Thyroid gland (tissue), 4 donors: ENCODE results near the gene TAF10. TPM values are rescaled to one million over a fixed set of nuclear protein-coding genes. Genes with fewer than 3 reads are reported as not detected.

Experiments
- DNase-seq, 2 donors: peaks; one replicate each; pipeline ENCODE4 v3.0.0-alpha.2; 2019
- H3K27ac ChIP-seq, 3 donors: fragments of 200-600 bp; sonication (generic); 1 replicate in 2 of 3; 2 replicates in 1 of 3; pipeline ENCODE4 v1.5.1; 2016 to 2019; ENCODE audit warnings: mild to moderate bottlenecking in 1 of 3, moderate library complexity in 1 of 3
- H3K27me3 ChIP-seq: fragments of 200-600 bp; sonication (generic); one replicate; pipeline ENCODE4 v1.5.1; 2019
- H3K36me3 ChIP-seq, 2 donors: fragments of 200-600 bp; sonication (generic); one replicate each; pipeline ENCODE4 v1.5.1; 2016 to 2019
- H3K4me1 ChIP-seq, 2 donors: fragments of 200-600 bp; sonication (generic); one replicate each; pipeline ENCODE4 v1.5.1; 2017 to 2019
- H3K4me3 ChIP-seq, 3 donors: fragments of 200-600 bp; sonication (generic); replicated peaks in 1 of 3; 1 replicate in 2 of 3; 2 replicates in 1 of 3; pipeline ENCODE4 v1.5.1; 2016; ENCODE audit warnings: mild to moderate bottlenecking in 1 of 3
- H3K9me3 ChIP-seq: fragments of 200-600 bp; sonication (generic); one replicate; pipeline ENCODE4 v1.5.1; 2017
- CTCF ChIP-seq, 6 experiments: fragments of 200-600 bp in 3 of 6; fragments of 450-650 bp in 3 of 6; sonication (generic) in 3 of 6; IDR thresholded peaks; one replicate each; pipeline ENCODE4 v1.5.1; 2016 to 2019; ENCODE audit warnings: antibody characterized with exemption in 6 of 6, mild to moderate bottlenecking in 2 of 6, inconsistent platforms in 1 of 6, moderate library complexity in 1 of 6
- POLR2A ChIP-seq, 2 donors: fragments of 450-650 bp; IDR thresholded peaks; one replicate each; pipeline ENCODE4 v1.6.1; 2017; ENCODE audit warnings: antibody characterized with exemption in 2 of 2, mild to moderate bottlenecking in 2 of 2, moderate library complexity in 1 of 2
- WGBS, 2 donors: methylation state at CpG; one replicate each; pipeline ENCODE4 v1.1.5; 2017; 5-methylcytosine and 5-hydroxymethylcytosine counted together
- intact Hi-C: fragments of 100-400 bp; cut with DNase I; formaldehyde crosslinking; loops from one replicate; pipeline ENCODE4 v1.15.1; 2023
- total RNA-seq, 4 donors: library from RNA; depleted of rRNA; stranded (reverse); fragments of >200 nt; gene quantifications; one replicate each; pipeline ENCODE4 v1.2.3, GENCODE V29; 2016

Gene TAF10
- total RNA-seq, 4 donors from 2014 or later = 96.6 to 113 (median 108) TPM

GRCh38 chr11:6576471-6577373 lies 35.3 kb downstream of the TAF10 start:
- DNase-seq = peak; percentile 74 to 80
- WGBS, 2 donors = 25 to 39% methylated on average over 5 to 6 of the region's 6 CpGs
- TF ChIP-seq CTCF (IDR thresholded peaks at IDR 0.05) = no peak
- no peak for TF ChIP-seq POLR2A (IDR thresholded peaks at IDR 0.05)
- Histone ChIP-seq H3K4me3 (no peak overlapping the region), H3K27me3 (no peaks in the 10 kb centered on the region), H3K4me1 (peaks cover 21 to 25% of the 10 kb centered on the region in 2 donors), H3K36me3 (no peaks in the 10 kb centered on the region), H3K9me3 (no peaks in the 10 kb centered on the region), H3K27ac (peak overlapping the region; percentile 4 to 53 (median 34))
- intact Hi-C loops = no loop called here

GRCh38 chr11:6574816-6575715 lies 37.0 kb downstream of the TAF10 start:
- Histone ChIP-seq H3K27ac (peak overlapping the region in 1 of 3 donors; percentile 29), H3K27me3 (no peaks in the 10 kb centered on the region), H3K36me3 (no peaks in the 10 kb centered on the region), H3K4me1 (peaks cover 25 to 35% of the 10 kb centered on the region in 2 donors), H3K9me3 (no peaks in the 10 kb centered on the region), H3K4me3 (no peak overlapping the region)
- intact Hi-C loops = no loop called here
- TF ChIP-seq CTCF (IDR thresholded peaks at IDR 0.05) (no peak), POLR2A (IDR thresholded peaks at IDR 0.05) (no peak)
- DNase-seq = no peak
- 82 to 83% methylated on average over 6 of the region's 6 CpGs for WGBS, 2 donors

- WGBS, 2 donors = 31 to 35% methylated on average over 2 of the region's 2 CpGs
- no peak overlapping the region for H3K27ac ChIP-seq
- intact Hi-C loops = no loop called here
- DNase-seq = peak; percentile 66 to 69
- TF ChIP-seq POLR2A (IDR thresholded peaks at IDR 0.05) = no peak
- no peak for TF ChIP-seq CTCF (IDR thresholded peaks at IDR 0.05)
- no peak overlapping the region for H3K4me3 ChIP-seq
- H3K4me1 ChIP-seq = peaks cover 40 to 51% of the 10 kb centered on the region in 2 donors
- H3K27me3 ChIP-seq = no peaks in the 10 kb centered on the region
- H3K9me3 ChIP-seq = no peaks in the 10 kb centered on the region
- H3K36me3 ChIP-seq = no peaks in the 10 kb centered on the region
Measured at GRCh38 chr11:6572215-6572614, 39.8 kb downstream of the TAF10 start.

GRCh38 chr11:6571434-6572008 lies 40.5 kb downstream of the TAF10 start:
- WGBS, 2 donors = 75 to 88% methylated on average over 19 to 22 of the region's 22 CpGs
- TF ChIP-seq CTCF (IDR thresholded peaks at IDR 0.05) = no peak
- TF ChIP-seq POLR2A (IDR thresholded peaks at IDR 0.05) = no peak
- Histone ChIP-seq H3K27me3 (no peaks in the 10 kb centered on the region), H3K27ac (no peak overlapping the region), H3K9me3 (no peaks in the 10 kb centered on the region), H3K4me1 (peaks cover 41 to 51% of the 10 kb centered on the region in 2 donors), H3K36me3 (no peaks in the 10 kb centered on the region), H3K4me3 (no peak overlapping the region)
- DNase-seq = no peak
- intact Hi-C loops = no loop called here
